ACHN (cell line): Measurements from ENCODE around the gene ARSD.
"Not testable (repeated sequence)": the region's sequence is repeated elsewhere in the genome, so short reads cannot be mapped to it uniquely, and the experiment has no call there.

Source experiments
- DNase-seq: peaks from one replicate; pipeline ENCODE4 v3.0.0-alpha.2; 2015
- in situ Hi-C: cut with HindIII; loops from 2 replicates; pipeline ENCODE4 v1.10.0; 2017; ENCODE audit warnings: low sequenced_read_pairs, low pct_ligation_motif_present, low pct_unique_long_range_greater_than_20kb

The ARSD gene

DNA sequence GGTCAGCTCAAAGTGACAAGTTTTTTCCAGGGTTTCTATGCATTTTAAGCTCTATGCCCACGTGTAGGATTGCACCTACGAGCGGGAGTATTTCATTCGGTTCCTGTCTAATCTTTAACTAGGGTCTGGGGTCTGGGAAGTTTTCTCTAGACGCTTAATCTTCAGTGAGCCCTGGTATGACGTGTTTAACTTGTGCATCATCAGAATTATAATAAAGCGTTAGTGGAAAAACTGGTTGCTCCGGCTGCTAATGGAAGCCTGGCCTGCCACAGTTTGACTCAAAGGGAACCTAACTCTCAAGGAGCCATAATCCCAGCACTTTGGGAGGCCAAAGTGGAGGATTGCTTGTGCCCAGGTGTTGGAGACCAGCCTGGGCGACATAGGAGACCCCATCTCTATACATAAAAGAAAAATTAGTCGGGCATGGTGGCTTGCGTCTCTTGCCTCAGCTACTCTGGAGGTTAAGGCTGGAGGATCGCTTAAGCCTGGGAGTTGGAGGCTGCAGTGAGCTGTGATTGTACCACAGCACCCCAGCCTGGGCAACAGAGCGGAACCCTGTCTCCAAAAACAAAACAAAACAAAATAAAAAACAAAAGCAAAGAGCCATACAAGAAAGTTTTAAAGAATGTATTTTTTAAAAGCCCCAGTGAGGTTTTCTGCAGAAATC lies 30.2 kb downstream of the ARSD start:
- DNase-seq: no peak
- in situ Hi-C loops: no loop called here

DNA sequence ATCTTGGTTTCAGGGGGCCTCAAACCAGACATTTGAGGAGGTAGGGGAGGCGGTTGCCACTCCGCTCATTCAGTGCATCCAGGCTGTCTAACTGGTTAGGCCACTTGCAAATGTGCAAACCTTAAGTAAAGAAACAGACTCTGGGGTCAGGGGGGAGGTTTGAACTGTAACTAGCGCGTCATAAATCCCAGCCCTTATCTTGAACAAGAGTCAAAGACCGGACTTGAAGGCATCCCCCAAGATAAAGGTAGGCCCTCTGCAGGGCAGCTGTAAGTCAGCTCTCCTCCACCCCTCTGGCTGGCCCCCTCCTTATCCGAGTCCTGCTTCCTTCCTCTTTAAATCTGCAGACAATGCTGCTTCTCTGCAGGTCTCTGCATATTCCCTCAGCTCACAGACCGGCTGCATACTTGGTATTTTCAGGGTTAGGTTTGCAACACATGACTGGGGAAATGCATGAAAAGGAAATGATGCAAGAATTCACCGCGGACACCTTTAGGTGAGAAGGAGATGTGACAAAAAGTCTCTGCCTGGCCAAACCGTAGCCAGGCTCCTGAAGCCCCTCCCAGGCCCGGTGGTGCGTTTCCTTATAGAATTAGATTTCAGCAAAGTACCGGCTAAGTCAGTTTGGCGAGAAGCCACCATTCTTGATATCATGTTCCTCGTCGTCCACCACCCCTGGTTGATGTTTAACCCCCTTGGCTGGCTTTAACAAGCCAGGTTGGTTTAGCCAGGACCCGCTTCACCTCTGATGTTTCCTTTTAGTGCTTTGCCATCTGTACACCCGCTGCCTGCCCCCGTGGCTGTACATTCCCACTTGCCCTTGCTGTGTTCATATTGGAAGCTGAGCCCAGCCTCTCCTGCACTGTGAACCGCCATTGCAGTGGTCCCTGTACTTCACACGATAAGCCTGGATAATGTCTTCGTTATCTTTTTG lies 31.2 kb downstream of the ARSD start:
- in situ Hi-C loops: not testable (repeated sequence)

DNA sequence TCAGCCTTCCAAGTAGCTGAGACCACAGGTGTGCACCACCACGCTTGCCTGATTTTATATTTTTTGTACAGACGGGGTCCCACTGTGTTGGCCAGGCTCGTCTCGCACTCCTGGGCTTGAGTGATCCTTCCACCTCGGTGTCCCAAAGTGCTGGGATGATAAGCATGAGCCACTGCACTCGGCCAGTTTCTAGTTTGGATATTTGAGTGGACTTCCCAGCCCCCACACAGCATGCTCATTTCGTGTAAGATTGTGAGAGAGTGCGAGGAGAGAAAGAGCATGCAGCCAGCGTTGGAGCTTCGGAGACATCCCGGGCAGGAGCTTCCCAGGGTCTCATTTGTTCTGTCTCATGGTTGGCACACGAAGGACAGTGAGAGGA lies 31.8 kb downstream of the ARSD start:
- DNase-seq: no peak
- in situ Hi-C loops: no loop called here

More for the DNA sequence above, 31.2 kb downstream of the ARSD start:
- DNase-seq: peak; percentile 45

GRCh38 chrX:2894885-2895292 lies 34.2 kb downstream of the ARSD start:
- DNase-seq: no peak
- in situ Hi-C loops: no loop called here

DNA sequence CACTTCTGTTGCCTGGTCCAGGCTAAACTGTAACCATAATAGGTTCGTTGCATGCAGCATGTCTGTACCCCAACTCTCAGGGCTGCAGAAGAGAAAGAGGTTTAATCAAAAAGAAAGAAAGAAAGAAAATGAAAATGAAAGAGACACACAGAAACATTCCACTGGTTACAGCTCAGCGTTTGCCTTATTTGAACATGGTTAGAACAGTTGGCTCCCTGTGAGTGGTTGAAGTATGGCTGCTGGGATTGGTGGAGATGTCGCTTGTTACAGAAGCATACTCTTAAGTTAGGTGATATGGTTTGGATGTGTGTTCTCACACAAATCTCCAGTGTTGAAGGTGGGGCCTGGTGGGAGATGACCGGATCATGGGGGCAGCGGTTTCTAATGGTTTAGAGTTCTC lies 36.3 kb downstream of the ARSD start:
- no peak for DNase-seq
- in situ Hi-C loops: no loop called here

DNA sequence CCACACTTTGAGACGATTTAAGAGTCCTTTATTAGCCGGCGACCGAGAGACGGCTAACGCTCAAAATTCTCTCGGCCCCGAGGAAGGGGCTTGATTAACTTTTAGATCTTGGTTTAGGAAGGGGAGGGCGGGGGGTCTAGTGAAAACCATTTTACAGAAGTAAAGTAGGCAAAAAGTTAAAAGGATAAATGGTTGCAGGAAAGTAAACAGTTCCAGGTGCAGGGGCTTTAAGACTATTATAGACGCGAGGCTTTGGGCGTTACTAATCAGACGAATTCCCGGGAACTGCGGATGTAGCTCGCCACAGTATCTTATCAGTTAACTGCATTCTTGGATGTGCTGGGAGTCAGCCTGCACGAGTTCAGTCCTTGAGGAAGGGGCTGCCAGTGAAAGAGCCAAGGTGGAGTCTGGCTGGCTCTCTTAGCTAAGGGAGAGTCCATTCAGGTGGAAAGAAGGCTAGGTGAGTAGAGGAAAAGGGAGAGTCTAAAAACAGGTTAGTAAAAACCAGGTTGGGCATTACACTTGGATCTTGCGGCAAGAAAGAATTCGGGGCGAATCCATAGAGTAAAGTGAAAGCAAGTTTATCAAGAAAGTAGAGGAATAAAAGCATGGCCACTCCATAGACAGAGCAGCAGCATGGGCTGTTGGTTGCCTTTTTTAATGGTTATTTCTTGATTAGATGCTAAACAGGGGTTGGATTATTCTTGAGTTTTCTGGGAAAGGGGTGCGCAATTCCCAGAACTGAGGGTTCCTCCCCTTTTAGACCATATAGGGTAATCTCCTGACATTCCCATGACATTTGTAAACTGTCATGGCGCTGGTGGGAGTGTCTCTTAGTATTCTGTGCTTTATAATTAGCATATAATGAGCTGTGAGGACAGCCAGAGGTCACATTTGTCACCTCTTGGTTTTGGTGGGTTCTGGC lies 38.3 kb downstream of the ARSD start:
- in situ Hi-C loops, DNase-seq: not testable (repeated sequence)

DNA sequence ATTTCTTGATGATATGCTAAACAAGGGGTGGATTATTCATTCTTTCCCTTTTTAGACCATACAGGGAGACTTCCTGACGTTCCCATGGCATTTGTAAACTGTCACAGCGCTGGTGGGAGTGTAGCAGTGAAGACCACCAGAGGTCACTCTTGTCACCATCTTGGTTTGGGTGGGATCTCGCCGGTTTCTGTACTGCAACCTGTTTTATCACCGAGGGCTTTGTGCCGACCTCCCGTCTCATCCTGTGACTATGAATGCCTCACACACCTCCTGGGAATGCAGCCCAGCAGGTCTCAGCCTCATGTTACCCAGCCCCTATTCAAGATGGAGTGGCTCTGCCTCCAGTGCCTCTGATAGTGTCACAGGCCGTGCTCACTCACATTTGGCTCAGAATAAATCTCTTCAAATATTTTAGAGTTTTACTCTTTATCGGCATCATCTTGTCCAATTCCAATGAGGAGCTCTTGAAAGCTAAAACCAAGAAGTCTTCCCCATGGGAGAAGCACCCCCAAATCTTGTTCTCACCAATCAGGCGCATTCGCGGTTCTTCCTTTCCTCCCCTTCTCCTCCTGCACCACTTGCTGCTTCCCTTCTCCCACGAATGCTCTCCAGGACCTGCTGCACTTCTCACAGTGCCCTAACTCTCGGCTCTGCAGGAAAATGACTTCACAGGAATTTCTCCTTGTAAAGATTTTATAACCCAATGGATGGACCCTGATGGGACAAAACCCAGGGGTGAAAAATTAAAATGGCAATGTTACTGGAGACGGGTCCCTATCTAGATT lies 39.2 kb downstream of the ARSD start:
- in situ Hi-C loops: not testable (repeated sequence)

GRCh38 chrX:2889045-2889605 lies 40.0 kb downstream of the ARSD start:
- DNase-seq: no peak
- in situ Hi-C loops: no loop called here

More for the DNA sequence above, 39.2 kb downstream of the ARSD start:
- not testable (repeated sequence) for DNase-seq

DNA sequence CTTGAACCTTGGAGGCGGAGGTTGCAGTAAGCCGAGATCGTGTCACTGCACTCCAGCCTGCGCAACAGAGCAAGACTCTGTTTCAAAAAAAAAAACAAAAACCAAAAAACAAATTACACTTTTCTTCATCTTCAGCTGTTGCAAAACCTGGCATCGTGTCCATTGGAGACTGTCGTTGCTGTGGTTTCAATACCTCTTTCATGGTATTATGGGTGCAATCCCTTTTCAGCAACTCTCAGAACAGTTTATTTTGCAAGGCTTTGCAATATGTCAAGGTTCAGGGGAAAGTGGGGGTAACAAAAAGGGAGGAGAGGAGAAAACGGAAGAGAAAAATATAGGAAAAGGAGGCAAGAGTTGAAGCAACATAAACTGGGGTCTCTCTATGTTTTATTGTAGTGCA lies 40.8 kb downstream of the ARSD start:
- in situ Hi-C loops: no loop called here
- no peak for DNase-seq

DNA sequence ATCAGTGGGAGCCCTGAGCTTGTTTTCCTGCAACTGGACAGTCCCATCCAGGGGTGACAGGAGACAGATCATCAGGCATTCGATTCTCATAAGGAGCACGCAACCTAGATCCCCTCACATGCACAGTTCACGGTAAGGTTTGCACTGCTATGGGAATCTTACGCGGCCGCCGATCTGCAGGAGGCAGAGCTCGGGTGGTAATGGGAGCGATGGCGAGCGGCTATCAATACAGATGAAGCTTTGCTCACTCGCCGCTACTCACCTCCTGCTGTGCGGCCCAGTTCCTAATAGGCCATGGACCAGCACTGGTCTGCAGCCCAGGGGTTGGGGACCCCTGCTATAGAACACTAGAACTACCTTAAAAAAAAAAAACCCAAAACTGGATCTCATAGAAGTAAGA lies 45.4 kb downstream of the ARSD start:
- DNase-seq: no peak
- in situ Hi-C loops: no loop called here

- in situ Hi-C loops: no loop called here
- no peak for DNase-seq
Measured at GRCh38 chrX:2879670-2880069, 49.5 kb downstream of the ARSD start.

GRCh38 chrX:2878563-2878962 lies 50.6 kb downstream of the ARSD start:
- in situ Hi-C loops: no loop called here

GRCh38 chrX:2875798-2876399 lies 53.2 kb downstream of the ARSD start:
- DNase-seq: peak; percentile 14
- in situ Hi-C loops: no loop called here

More at GRCh38 chrX:2878563-2878962, 50.6 kb downstream of the ARSD start:
- no peak for DNase-seq

DNA sequence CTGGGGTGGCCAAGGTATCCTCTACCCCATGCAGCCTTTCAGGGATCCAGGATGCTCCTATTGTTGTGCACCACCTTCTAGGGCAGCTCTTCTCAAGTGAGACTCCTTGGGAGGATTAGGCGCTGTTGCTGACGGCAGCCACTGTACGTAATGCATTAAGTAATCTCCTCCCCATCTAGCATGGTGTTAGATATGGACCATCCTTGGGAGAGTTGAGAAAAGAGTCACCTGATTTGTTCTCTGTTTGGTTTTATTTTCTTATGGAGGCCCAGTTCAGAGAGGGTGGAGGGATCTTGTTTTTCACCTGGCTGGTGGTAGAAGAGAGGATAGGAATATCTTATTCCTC lies 54.0 kb downstream of the ARSD start:
- in situ Hi-C loops: no loop called here
- DNase-seq: no peak

GRCh38 chrX:2874222-2875135 lies 54.7 kb downstream of the ARSD start:
- no peak for DNase-seq
- in situ Hi-C loops: no loop called here

DNA sequence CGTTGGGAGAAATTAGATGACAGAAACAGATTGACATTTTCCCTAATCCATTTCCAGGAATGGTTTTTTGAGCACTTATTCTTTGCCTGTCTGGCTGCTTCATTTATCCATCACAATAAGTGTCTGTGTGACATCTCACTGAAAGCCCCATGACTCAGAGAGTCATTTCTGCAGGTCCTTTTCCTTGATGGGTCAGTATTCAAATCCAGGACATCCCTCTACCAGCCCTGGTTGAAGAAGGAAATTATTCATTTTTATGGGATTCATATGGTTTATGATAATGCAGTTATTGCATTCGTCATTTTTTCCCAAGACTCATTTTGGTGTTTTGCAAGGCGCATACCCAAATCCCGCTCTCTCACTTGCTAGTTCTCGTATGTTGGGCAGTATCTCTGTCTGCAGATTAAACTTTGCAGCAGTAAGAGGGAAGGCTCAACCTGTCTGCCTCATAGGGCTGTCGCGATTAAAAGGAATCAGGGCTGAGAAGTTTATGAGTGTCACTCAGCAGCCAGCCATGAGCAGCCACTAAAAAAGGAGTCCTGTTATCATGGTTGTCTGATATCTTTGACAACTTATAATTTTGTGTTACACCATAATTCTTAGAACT lies 56.4 kb downstream of the ARSD start:
- in situ Hi-C loops: no loop called here
- no peak for DNase-seq
